HG03060 (cell line): ENCODE results near the gene TBL1X.
"Not testable (repeated sequence)": the region's sequence is repeated elsewhere in the genome, so short reads cannot be mapped to it uniquely, and the experiment has no call there.

ENCODE experiments used
- ATAC-seq: cut with Tn5 transposase; IDR thresholded peaks from one replicate; pipeline ENCODE4 v1.9.1; 2021; ENCODE audit warnings: low read depth, moderate number of reproducible peaks; ENCODE audit not compliant: unreplicated experiment

The TBL1X gene

DNA sequence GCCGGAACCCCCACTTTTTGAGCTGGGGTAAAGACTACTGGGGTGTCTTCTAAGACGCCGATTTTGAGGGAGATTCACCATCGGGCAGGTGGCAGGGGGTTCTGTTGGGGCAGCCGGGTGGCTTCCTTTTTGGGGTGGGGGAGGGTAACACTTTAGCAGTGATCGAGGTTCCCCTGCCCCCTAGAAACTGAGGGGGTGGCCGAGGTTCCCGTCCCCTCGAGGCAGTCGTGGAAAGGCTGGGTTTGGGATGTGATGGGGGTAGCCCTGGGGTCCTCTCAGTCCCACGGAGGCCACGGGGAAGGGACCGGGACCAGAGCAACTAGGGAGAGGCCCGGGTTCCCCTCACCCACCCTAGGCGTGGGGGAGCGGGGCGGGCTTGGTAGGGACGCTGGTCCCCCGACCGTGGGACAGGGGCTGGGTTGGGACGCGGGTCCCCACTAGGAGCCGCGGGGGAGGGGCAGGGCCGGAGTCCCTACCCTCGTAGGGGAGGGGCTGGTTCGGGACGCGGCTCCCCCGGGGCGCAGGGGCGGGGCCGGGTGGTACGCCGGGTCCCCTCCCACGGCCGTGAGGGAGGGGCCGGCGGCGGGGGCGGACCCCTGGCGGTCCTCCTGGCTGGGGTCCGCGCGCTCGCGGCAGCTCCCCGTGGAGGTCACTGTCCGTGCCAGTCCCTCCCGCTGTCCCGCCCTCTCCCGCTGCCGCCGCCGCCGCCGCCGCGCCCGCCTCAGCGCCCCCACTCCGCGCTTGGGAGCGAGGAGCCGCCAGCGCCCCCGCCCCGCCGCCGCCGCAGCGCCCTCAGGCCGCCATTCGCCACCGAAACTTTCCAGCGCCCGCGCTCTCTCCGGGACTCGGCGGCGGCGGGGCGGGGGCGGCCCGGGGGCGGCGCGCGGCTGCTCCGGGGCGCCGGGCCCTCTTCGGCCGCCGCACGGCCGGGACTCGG lies at the start of gene TBL1X:
Gene TBL1X, plus strand, starts transcription at position 624 of the 937 bp plus-strand sequence. CDS start 188,529 bp downstream, outside the sequence.
- no peak for ATAC-seq

DNA sequence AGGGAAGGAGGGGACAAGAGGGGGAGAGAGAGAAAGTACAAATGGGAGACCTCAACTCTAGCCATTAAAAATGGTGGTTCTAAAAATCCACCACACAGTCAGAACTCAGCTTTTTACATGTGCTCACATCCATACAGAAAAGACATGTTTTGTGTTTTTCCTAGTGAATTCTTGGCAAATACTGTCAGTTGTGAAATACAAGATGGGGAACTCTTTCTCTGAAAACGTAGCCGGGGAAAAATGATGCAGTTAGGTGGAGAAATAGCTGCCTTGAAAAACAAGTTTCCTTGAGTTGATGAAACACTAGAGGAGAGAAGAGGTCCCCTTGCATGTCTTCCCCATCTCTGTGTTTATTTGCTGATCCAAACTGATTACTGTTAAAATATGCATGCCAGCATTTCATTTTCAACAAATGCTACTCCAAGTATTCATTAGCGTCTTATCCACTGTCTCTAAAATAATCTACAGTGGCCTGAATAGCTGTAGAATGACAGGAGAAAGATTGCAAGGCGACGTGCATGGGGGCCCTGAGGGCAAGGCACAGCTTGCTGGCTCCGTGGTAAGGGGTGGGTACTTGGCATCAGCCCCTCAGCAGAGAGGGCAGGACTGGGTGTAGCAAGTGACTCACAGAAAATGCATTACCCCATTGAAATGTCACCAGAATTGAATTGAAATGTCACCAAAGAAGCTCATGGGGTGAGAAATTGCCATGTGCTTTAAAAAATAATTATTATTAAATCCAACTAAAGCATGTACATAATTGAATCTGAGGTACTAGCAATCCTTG lies 48.1 kb upstream of the TBL1X start:
- no peak for ATAC-seq

DNA sequence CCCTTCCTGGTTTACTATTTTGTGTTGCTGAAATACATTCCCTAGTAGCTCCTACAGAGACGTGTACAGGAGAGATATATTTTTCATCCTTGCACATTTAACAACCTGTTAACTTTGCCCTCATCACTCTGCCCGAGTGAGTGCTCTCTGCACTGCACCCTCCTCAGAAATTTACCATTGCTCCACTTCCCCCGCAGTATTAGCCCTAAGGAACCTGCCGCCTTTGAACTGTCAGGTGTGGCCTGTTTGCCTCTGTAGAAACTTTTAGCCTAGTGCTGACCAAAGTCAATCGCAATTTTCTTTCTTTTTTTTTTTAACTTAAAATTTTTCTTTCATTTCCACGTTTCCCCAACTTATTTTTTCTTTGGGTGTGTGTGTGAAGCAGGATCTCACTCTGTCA lies 46.6 kb upstream of the TBL1X start:
- no peak for ATAC-seq

DNA sequence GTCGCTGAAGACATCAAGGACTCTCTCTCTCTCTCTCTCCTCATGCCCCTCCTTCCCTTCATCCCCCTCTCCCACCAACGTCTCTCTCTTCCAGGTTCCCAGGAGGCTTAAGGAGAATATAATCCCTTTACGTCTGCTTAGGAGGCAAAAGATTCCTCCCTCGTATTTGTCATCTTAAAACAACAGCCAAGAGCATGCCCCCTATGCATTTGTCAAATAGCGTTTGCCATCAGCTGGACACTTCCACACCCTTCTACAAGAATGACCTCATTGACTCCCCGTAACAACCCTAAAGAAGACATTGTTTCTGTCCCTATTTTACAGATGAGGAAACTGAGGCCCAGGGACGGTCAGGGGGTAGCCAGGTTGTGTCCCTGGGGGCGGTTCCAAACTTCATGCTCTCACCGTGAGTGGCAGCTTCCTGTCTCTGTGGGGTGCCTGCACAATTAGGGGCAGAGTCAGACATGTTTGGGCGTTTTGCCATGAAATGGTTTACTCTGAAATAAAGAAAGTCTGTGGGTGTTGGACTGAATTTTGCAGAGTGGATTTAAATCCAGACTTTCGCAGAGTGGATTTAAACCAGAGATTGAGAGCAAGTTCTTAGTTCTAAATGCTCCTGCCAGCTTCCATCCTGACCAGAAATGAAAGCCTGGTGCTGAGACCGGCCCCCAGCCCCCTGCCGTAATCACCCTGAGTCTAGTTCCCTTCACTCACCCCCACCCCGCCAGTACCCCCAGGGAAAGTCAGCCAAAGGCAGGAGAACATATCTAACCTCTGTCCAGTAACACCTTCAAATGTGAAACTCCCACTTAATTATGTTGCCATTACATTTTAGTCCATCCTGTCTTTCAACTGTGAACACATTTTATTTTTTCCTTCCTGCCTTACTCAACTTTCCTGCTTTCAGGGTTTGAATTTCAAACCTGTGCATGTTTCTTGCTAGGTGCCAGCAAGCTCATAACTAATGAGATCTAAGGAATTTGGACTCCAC lies 44.3 kb upstream of the TBL1X start:
- no peak for ATAC-seq

- ATAC-seq, result no peak
Measured at GRCh38 chrX:9429767-9430166, 35.1 kb upstream of the TBL1X start.

- no peak for ATAC-seq
Measured at GRCh38 chrX:9430346-9430921, 34.4 kb upstream of the TBL1X start.

- no peak for ATAC-seq
Measured at GRCh38 chrX:9431281-9431680, 33.6 kb upstream of the TBL1X start.

DNA sequence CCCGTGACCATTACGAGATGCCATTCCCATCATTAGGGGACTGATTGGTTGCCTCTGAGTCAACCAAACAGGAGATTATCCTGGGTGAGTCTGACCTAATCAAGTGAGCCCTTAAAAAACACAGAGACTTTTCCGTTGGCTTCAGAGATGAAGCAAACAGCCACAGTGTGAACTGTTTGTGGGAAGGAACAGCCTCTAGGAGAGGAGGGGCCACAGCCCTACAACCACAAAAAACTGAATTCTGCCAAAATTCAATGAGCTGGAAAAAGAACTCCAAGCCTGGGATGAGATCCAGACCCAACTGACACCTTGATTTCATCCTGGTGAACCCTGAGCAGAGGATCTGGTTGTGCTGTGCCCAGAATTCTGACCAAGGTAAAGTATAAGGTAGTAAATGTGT lies 31.3 kb upstream of the TBL1X start:
- ATAC-seq, result no peak

DNA sequence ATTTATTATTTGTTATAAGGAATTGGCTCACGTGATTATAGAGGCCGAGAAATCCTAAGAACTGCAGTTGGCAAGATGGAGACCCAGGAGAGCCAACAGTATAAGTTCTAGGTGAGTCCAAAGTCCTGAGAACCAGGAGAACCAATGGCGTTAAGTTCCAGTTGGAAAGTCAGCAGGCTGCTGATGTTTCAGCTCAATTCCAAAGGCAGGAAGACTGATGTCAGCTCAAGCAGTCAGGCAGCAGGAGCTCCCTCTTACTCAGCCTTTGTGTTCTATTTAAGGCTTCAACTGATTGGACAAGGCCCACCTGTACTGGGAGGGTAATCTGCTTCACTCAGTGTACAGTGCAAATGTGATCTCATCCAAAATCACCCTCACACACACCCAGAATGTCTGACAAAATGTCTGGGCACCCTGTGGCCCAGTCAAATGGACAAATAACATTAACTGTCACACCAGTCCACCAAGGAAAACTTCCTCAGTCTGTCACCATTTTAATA lies 30.8 kb upstream of the TBL1X start:
- no peak for ATAC-seq

GRCh38 chrX:9435086-9435485 lies 29.8 kb upstream of the TBL1X start:
- not testable (repeated sequence) for ATAC-seq

DNA sequence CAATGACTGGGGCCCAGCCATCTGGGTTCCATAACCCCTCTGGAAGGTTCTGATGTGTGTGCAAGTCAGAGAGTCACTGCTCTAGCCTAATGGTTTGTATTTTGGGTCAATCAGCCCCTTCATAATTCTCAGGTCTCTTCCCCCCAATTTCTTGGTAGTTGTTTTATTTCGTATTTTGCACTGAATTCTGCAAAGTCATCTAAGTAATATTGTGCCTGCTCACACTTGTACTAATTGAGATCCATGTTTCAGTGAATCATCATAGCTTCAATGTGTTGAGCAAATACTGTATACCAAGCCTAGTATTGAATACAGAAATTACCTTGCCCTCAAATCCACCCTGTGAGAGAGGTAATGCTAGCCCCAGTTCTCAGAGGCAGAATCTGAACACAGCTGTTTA lies 28.0 kb upstream of the TBL1X start:
- no peak for ATAC-seq

DNA sequence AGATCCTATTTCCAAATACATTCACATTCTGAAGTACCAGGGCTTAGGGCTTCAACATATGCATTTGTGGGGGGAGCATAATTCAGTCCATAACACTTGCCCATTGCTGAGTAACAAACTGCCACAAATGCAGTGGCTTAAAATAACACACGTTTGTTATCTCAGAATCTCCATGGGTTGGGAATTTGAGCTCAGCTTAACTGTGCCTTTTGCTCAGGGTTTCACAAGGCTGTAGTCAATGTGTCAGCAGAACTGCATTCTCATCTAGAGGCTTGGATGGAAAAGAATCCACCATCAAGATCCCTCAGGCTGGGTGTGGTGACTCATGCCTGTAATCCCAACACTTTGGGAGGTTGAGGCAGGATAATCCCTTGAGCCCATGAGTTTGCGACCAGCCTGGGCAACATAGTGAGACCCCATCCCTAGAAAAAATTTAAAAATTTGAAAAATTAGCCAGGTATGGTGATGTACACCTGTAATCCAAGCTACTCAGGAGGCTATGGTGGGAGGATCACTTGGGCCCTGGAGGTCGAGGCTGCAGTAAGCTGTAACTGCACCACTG lies 25.8 kb upstream of the TBL1X start:
- no peak for ATAC-seq

GRCh38 chrX:9440116-9440844 lies 24.6 kb upstream of the TBL1X start:
- ATAC-seq, result no peak

GRCh38 chrX:9442056-9442455 lies 22.8 kb upstream of the TBL1X start:
- ATAC-seq, result no peak

GRCh38 chrX:9443327-9443726 lies 21.5 kb upstream of the TBL1X start:
- ATAC-seq, result no peak

- no peak for ATAC-seq
Measured at GRCh38 chrX:9447906-9448305, 17.0 kb upstream of the TBL1X start.

- no peak for ATAC-seq
Measured at GRCh38 chrX:9456250-9457074, 8.4 kb upstream of the TBL1X start.

DNA sequence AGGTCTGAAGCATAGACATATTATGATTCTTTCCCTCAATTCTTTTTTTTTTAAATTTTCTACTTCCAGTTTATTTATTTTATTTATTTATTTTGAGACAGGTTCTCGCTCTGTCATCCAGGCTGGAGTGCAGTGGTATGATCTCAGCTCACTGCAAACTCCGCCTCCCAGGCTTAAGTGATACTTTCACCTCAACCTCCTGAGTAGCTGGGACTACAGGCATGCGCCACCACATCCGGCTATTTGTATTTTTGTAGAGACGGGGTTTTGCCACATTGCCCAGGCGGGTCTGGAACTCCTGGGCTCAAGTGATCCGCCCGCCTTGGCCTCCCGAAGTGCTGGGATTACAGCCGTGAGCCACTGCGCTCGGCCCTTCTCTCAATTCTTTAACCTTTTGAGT lies 6.8 kb upstream of the TBL1X start:
- ATAC-seq, result not testable (repeated sequence)
